Right ventricle myocardium inferior (tissue), 1 donor: ENCODE results near the gene ROPN1L. TPM values are rescaled to one million over a fixed set of nuclear protein-coding genes. Genes with fewer than 3 reads are reported as not detected.
"Not testable (repeated sequence)": the region's sequence is repeated elsewhere in the genome, so short reads cannot be mapped to it uniquely, and the experiment has no call there.

Experiments used
- ATAC-seq: fragments of 200-7000 bp; cut with Tn5 transposase; one replicate; pipeline ENCODE4 v1.9.1; 2020; ENCODE audit warnings: mild to moderate bottlenecking, moderate library complexity
- DNase-seq: peaks from one replicate; pipeline ENCODE4 v3.0.0; 2021; ENCODE audit errors: missing footprints
- intact Hi-C: fragments of 100-400 bp; cut with DNase I; formaldehyde crosslinking; loops from one replicate; pipeline ENCODE4 v1.11.0; 2022
- microRNA-seq: library from miRNA; unstranded; fragments of <30 nt; microRNA quantifications from one replicate; pipeline ENCODE4 v1.2.0, GENCODE V29; 2020
- total RNA-seq: library from RNA; stranded (reverse); fragmentation: NEBNext Ultra II Directional; extraction: Animal tissue kit (Norgen Biotek cat#: 25700); gene quantifications from one replicate; pipeline ENCODE4 v1.2.1, GENCODE V29; 2021
- donor health status: DM: no; HTN: yes; CAD: no; lungs with severe emphysema.

The ROPN1L gene
- total RNA-seq, 1 donor from 2014 or later: not detected

GRCh38 chr5:10507575-10508096 lies 66.0 kb downstream of the ROPN1L start:
- DNase-seq (no peak), ATAC-seq (no peak)
- intact Hi-C loops: no loop called here

GRCh38 chr5:10509575-10509974 lies 67.9 kb downstream of the ROPN1L start:
- intact Hi-C loops: no loop called here
- ATAC-seq (no peak), DNase-seq (no peak)

- no peak for ATAC-seq
- intact Hi-C loops: no loop called here
Measured at GRCh38 chr5:10511741-10512640, 70.3 kb downstream of the ROPN1L start.

GRCh38 chr5:10513501-10514442 lies 72.1 kb downstream of the ROPN1L start:
- DNase-seq (no peak), ATAC-seq (no peak)
- intact Hi-C loops: no loop called here

More at GRCh38 chr5:10511741-10512640, 70.3 kb downstream of the ROPN1L start:
- no peak for DNase-seq

- ATAC-seq, intact Hi-C loops, DNase-seq: not testable (repeated sequence)
Measured at GRCh38 chr5:10514572-10514971, 72.9 kb downstream of the ROPN1L start.

Small RNA genes lying within 50 kb of the gene (microRNA-seq; reads per million reads assigned to microRNA genes)
- not detected for gene MIR6131

Other genes starting within 250 kb of the ROPN1L start
- gene ATPSCKMT, start 192.0 kb upstream of the ROPN1L start, total RNA-seq: 16.4 TPM
- gene CCT5, start 191.6 kb upstream of the ROPN1L start, total RNA-seq: 104 TPM
- gene CMBL, start 134.0 kb upstream of the ROPN1L start, total RNA-seq: 46.2 TPM
- gene MARCHF6, start 88.2 kb upstream of the ROPN1L start, total RNA-seq: 161 TPM
- gene ANKRD33B, start 122.2 kb downstream of the ROPN1L start, total RNA-seq: 4.1 TPM